ENCODE results near the gene MTRF1L. TPM values are rescaled to one million over a fixed set of nuclear protein-coding genes. Genes with fewer than 3 reads are reported as not detected.

The MTRF1L gene
- total and polyA plus RNA-seq, 2 of the 8 experiments (the other 6 are each of a cell fraction or from before 2014, with no cell fraction given): 4.5 to 26.5 TPM

Small RNA genes within 50 kb of the gene (small RNA-seq; reads per million reads assigned to genes)
- gene AL080276.1 (ENCODE audit: insufficient read depth): not detected

Other genes with a start within 250 kb of the MTRF1L start
- 53.4 and 55.1 TPM in 2 replicates for gene FBXO5, start 19.7 kb downstream of the MTRF1L start, total RNA-seq (2021; fragmentation: NEBNext Ultra II Directional; extraction: Animal tissue kit (Norgen Biotek cat#: 25700))
- gene FBXO5, start 19.7 kb downstream of the MTRF1L start, polyA plus RNA-seq (2011; rRNA removed): 11.4 and 13.7 TPM in 2 replicates
- gene RGS17, start 128.6 kb upstream of the MTRF1L start, total RNA-seq (2021; fragmentation: NEBNext Ultra II Directional; extraction: Animal tissue kit (Norgen Biotek cat#: 25700)): 10.7 and 12.2 TPM in 2 replicates
- 2.0 and 2.3 TPM in 2 replicates for gene RGS17, start 128.6 kb upstream of the MTRF1L start, polyA plus RNA-seq (2011; rRNA removed)

All from H1 (cell line).